Hepatocyte (in vitro differentiated cells): ENCODE results near the gene KIAA0753.

Experiments used
- EZH2phosphoT487 ChIP-seq: fragments of 200-600 bp; sonication (generic); IDR thresholded peaks from one replicate; pipeline ENCODE4 v1.6.1; 2018; ENCODE audit warnings: antibody characterized with exemption, mild to moderate bottlenecking, low read depth, moderate library complexity; ENCODE audit not compliant: unreplicated experiment, severe bottlenecking
- TF ChIP-seq, protein P1 (sequence below): fragments of 200-600 bp; sonication (generic); IDR thresholded peaks from 2 replicates; pipeline ENCODE4 v1.5.1; 2016; ENCODE audit warnings: antibody characterized with exemption, mild to moderate bottlenecking; ENCODE audit not compliant: poor library complexity

- TF ChIP-seq, protein P1, sequence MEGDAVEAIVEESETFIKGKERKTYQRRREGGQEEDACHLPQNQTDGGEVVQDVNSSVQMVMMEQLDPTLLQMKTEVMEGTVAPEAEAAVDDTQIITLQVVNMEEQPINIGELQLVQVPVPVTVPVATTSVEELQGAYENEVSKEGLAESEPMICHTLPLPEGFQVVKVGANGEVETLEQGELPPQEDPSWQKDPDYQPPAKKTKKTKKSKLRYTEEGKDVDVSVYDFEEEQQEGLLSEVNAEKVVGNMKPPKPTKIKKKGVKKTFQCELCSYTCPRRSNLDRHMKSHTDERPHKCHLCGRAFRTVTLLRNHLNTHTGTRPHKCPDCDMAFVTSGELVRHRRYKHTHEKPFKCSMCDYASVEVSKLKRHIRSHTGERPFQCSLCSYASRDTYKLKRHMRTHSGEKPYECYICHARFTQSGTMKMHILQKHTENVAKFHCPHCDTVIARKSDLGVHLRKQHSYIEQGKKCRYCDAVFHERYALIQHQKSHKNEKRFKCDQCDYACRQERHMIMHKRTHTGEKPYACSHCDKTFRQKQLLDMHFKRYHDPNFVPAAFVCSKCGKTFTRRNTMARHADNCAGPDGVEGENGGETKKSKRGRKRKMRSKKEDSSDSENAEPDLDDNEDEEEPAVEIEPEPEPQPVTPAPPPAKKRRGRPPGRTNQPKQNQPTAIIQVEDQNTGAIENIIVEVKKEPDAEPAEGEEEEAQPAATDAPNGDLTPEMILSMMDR = no peak
- TF ChIP-seq EZH2phosphoT487 = no peak
These were observed 85.6 kb downstream of the KIAA0753 start for GRCh38 chr17:6554871-6555330.
